LNCaP clone FGC (cell line): Measurements from ENCODE around the gene TRMT112.

Experiments
- DNase-seq: peaks from one replicate; pipeline ENCODE4 v3.0.0-alpha.2; 2011; ENCODE audit warnings: low read depth
- H3K4me3 ChIP-seq: 2 replicates; pipeline ENCODE4 v1.5.1; 2011; ENCODE audit warnings: mild to moderate bottlenecking, low read depth, low read length, control low read depth
- CTCF ChIP-seq: IDR thresholded peaks from 2 replicates; pipeline ENCODE4 v1.5.1; 2012; ENCODE audit warnings: mild to moderate bottlenecking; ENCODE audit not compliant: control insufficient read depth, insufficient read depth; ENCODE audit errors: extremely low read depth

Gene TRMT112

GRCh38 chr11:64337538-64338249, 20.3 kb upstream of the TRMT112 start:
- no peak for TF ChIP-seq CTCF
- DNase-seq = no peak
- H3K4me3 ChIP-seq = no peak overlapping the region

GRCh38 chr11:64334764-64335735, 17.7 kb upstream of the TRMT112 start:
- DNase-seq = no peak
- no peak for TF ChIP-seq CTCF
- H3K4me3 ChIP-seq = no peak overlapping the region

- TF ChIP-seq CTCF = no peak
- no peak for DNase-seq
- no peak overlapping the region for H3K4me3 ChIP-seq
These were observed 16.2 kb upstream of the TRMT112 start for GRCh38 chr11:64333556-64333955.

GRCh38 chr11:64331569-64332371, 14.4 kb upstream of the TRMT112 start:
- DNase-seq = no peak
- no peak overlapping the region for H3K4me3 ChIP-seq
- peak; percentile 9 for TF ChIP-seq CTCF

- TF ChIP-seq CTCF = no peak
- no peak overlapping the region for H3K4me3 ChIP-seq
- DNase-seq = no peak
These were observed 13.5 kb upstream of the TRMT112 start for GRCh38 chr11:64330888-64331287.

GRCh38 chr11:64327993-64328392, 10.6 kb upstream of the TRMT112 start:
- TF ChIP-seq CTCF = no peak
- H3K4me3 ChIP-seq = no peak overlapping the region

More at GRCh38 chr11:64327993-64328392, 10.6 kb upstream of the TRMT112 start:
- no peak for DNase-seq
